ENCODE data around the gene S100A3.

- TF ChIP-seq POLR2A (IDR thresholded peaks at IDR 0.05) (no peak), CTCF (IDR thresholded peaks at IDR 0.05) (no peak)
These were observed 16.9 kb downstream of the S100A3 start for GRCh38 chr1:153532181-153532580.
